GM21526 (cell line): ENCODE measurements around the gene SERPINE2.
A peak's percentile ranks its signal among the peaks of the same experiment; 100 is the strongest.

ENCODE experiments used
- ATAC-seq: cut with Tn5 transposase; IDR thresholded peaks from one replicate; pipeline ENCODE4 v1.9.1; 2021; ENCODE audit warnings: moderate library complexity; ENCODE audit not compliant: unreplicated experiment, low FRiP score

SERPINE2 gene

GRCh38 chr2:224046752-224047151 lies 7.7 kb upstream of the SERPINE2 start:
- no peak for ATAC-seq

- ATAC-seq: no peak
Observed at GRCh38 chr2:224042191-224042696, 3.2 kb upstream of the SERPINE2 start.

GRCh38 chr2:224041554-224041953 lies 2.5 kb upstream of the SERPINE2 start:
- ATAC-seq: no peak

- ATAC-seq: no peak
Observed at GRCh38 chr2:224040753-224041152, 1.7 kb upstream of the SERPINE2 start.

- peak; percentile 7 for ATAC-seq
Observed at GRCh38 chr2:224039770-224040440, 819 bp upstream of the SERPINE2 start.

- ATAC-seq: peak; percentile 32
Observed at GRCh38 chr2:224038830-224039079, 331 bp downstream of the SERPINE2 start.

- ATAC-seq: peak; percentile 51
Observed at GRCh38 chr2:224038049-224038829, 847 bp downstream of the SERPINE2 start.

- ATAC-seq: no peak
Observed at GRCh38 chr2:224036731-224037361, 2.2 kb downstream of the SERPINE2 start.

GRCh38 chr2:224034017-224034416 lies 5.1 kb downstream of the SERPINE2 start:
- ATAC-seq: no peak

GRCh38 chr2:224033601-224034000 lies 5.5 kb downstream of the SERPINE2 start:
- no peak for ATAC-seq

- no peak for ATAC-seq
Observed at GRCh38 chr2:224032283-224032682, 6.8 kb downstream of the SERPINE2 start.

GRCh38 chr2:224031358-224031970 lies 7.6 kb downstream of the SERPINE2 start:
- ATAC-seq: no peak

- no peak for ATAC-seq
Observed at GRCh38 chr2:224030786-224031185, 8.3 kb downstream of the SERPINE2 start.

- ATAC-seq: no peak
Observed at GRCh38 chr2:224029876-224030275, 9.2 kb downstream of the SERPINE2 start.

- no peak for ATAC-seq
Observed at GRCh38 chr2:224027931-224028330, 11.2 kb downstream of the SERPINE2 start.

GRCh38 chr2:224027070-224027469 lies 12.0 kb downstream of the SERPINE2 start:
- ATAC-seq: no peak

GRCh38 chr2:224025874-224026273 lies 13.2 kb downstream of the SERPINE2 start:
- ATAC-seq: peak; percentile 97

- no peak for ATAC-seq
Observed at GRCh38 chr2:224024270-224024669, 14.8 kb downstream of the SERPINE2 start.

- no peak for ATAC-seq
Observed at GRCh38 chr2:224023188-224023587, 15.9 kb downstream of the SERPINE2 start.

GRCh38 chr2:224022486-224022885 lies 16.6 kb downstream of the SERPINE2 start:
- ATAC-seq: no peak

GRCh38 chr2:224020523-224020922 lies 18.6 kb downstream of the SERPINE2 start:
- no peak for ATAC-seq
